Measurements from ENCODE around the gene STK32C.

STK32C gene

DNA sequence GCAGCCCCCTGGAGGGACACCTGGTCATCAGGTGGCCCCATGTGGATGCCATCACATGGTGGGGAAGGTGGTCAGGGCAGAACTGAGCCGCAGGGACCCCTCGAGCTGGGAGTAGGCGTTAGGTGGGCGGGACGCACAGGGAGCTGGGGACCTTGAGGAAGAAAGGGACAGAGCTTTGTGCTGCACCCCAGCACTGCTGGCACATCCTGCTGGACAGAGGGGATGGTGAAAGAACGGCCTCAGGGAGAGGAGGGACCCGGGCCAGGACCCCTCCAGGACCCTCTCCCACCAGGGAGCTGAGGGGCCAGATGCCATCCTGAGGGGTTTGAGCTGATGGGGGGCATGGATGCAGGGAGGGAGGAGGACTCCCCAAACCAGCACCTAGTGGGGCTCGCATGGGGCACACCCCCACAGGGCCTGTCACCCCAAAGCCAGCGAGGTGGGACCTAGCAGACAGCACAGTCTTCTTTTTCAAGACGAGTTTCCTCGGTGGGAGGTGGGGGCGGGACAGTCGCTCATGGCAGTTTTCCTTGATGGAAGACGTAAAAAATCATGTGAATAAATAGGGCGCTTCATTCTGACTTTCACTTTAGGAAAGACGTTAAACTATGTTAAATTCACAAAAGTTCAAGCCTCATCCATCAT lies 43.3 kb downstream of the STK32C start:
- DNase-seq = no peak

DNA sequence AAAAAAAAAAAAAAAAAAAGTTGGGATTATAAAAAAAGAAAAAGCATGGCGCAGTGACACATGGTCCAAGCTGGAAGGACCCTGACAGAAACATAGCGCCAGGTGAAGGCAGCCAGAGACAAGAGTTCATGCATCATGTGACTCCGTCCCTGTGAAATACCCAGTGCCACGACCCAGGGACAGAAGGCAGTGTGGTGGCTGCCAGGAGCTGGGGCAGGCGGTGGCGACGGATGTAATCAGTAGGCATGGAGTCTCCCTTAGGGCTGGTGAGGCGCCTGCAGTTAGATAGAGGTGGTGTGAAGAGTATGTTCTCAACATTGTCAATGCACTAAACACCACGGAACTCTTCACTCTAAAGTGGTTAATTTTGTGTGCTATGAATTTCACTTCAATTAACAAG lies 43.9 kb downstream of the STK32C start:
- no peak for DNase-seq

DNA sequence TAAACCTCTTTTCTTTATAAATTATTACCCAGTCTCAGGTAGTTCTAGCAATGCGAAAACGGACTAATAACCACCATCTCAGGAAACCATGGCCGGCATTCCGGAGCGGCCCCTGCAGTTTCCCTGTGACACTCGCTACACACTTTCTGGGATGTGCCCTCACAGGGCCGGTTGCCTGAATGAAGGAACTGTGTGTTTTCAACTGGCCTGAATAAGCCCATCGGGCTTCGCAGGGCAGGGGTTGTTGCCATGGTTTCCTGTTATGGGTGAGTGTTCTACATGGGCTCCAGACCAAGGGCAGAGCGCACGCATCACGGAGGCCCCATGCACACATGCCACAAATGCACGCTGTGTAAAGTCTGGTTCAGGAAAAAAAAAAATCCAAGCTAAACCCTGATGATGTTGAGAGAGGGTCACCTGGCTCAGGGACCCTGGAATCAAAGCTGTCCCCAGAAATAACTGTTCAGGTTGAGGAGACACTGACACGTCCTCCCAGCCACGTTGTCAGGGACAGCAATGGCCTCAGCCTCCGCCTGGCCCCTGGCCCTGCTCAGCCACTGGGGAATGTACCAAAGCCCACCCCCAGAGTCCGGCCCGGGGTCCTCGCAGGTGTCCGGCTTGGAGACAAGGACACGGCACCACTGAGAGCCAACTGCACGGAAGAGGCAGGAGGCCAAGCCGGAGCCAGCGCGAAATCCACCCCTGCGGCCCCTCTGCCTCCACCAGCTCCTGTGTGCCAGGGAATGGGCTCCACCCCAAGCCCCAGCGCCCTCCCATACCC lies 47.9 kb downstream of the STK32C start:
- DNase-seq = no peak

DNA sequence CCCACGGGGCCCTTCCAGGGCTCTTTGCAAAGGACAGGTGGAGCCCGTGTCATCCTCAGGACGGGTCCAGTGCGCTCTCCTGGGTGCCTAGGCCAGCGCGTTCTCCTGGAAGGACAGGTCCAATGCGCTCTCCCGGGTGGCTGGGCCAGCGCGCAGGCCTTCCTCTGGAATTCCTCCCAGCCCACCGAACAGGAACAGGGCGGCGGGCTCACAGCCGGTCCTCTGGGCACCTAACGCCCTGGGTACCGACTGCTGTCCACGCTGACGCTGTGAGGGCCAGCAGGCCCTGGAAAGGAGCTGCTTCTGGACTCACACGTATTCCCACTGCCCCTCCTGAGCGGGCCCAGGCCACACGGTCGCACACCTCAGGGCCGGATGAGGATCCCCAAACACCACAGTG lies 49.3 kb downstream of the STK32C start:
- no peak for DNase-seq

DNA sequence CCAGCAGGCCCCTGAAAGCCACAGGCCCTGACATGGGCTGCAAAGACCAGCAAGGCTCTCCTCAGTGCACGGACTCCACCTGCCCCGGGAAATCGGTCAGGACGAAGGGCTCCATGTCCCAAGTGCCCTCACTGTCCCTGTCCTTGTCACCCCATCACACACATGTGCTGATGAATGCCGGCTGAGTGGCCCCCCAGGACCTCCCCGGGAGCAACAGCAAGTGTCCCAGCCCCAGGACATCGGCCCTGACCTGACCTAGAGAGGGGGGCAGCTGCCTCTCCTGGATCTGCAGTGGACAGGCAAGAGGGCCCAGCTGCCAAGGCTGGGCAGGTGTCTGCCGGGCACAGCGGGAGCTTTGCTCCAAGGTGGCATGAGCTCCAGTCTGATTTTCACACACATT lies 49.8 kb downstream of the STK32C start:
- DNase-seq = no peak

DNA sequence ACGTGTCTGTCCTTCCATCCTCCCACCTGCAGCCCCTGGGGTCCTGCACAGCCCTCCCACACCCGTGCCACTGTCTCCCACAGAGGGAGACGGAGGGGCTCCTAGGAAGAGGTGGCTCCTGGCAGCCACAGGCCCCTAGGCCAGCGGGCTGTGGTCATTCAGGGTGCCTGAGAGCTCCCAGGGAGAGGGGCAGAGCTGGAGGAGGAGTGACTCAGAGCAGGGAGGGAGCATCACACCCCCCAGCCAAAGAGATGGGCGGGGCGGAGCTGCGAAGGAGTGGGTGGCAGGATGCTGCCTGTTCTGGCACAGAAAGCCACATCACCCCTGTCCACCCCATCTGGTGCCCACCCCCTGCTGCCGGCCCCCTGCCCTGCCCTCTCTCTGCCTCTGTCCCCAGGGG lies 50.5 kb downstream of the STK32C start:
- DNase-seq = no peak

DNA sequence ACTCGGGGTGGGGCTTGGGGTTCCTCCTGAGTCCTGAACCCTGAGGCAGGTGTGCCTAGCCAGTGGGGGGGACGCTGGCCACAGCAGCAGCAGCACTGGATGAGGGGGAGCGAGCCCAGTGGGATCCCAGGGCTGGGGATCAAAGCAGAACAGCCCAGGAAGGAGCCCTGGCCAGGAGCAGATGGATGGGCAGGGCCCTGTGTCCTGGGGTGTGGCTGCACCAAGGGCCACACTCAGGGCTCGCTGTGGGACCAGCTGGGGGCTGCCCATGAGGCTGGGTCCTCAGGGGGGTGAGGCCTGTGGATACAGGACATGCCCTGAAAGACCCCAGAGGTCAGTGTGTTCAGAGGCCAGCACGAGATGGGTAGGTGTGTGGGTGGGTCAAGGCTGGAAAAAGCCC lies 50.9 kb downstream of the STK32C start:
- DNase-seq = no peak

DNA sequence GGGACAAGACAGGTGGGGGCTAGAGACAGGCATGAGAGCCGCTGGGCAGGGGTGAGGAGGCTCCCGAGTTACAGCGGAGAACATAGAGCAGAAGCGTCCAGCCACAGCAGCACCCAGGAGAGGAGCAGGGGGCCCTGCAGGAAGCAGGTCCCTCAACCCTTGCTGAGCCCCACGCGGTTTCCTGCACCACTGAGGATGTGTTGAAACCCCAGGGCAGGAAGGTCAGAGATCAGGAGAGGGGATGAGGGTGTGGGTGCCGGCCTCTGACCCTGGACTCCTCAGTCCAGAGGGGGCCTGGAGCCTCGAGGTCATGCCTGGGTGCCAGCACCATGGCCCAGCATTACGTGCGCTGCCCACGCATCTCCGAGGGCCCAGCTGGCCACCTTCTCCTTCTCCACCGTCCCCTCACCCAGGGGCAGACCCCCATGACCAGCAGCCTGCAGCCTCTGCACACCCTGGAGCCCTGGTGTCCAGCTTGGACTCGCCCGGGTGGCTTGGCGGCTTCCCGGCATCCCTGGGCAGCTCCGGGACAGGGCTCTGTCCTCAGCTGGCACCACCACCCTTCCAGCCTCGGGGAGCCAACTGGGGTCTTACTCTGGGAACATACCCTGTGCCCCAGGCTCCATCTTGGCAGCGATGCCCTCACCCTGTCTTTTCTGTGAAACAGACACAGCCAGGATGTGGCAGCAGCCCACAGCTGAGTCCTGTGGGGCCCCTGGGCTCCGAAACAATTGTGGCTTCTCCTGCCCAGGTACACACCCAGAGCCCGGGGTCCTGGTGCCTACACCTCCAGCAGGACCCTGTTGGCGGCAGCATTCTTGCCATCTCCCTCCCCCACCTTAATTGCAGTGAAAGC lies 52.0 kb downstream of the STK32C start:
- no peak for DNase-seq

DNA sequence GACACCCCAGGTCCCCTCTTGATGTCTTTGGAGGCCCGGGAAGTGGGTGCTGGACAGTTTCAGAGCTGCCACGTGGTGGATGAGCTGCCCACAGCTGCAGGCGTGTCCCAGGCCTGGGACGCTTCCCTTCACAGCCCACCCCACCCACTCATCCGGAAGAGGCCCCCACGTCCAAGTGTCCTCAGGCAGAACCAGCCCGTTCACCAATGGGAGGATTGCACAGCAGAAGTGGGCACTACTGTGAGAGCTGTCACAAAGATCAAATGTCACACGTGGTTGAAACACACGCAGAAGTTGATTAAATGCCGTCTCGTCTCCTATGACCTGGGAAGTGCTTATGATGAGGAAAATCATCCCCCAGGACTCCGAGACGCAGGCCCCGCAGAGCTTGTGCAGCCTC lies 52.9 kb downstream of the STK32C start:
- no peak for DNase-seq

DNA sequence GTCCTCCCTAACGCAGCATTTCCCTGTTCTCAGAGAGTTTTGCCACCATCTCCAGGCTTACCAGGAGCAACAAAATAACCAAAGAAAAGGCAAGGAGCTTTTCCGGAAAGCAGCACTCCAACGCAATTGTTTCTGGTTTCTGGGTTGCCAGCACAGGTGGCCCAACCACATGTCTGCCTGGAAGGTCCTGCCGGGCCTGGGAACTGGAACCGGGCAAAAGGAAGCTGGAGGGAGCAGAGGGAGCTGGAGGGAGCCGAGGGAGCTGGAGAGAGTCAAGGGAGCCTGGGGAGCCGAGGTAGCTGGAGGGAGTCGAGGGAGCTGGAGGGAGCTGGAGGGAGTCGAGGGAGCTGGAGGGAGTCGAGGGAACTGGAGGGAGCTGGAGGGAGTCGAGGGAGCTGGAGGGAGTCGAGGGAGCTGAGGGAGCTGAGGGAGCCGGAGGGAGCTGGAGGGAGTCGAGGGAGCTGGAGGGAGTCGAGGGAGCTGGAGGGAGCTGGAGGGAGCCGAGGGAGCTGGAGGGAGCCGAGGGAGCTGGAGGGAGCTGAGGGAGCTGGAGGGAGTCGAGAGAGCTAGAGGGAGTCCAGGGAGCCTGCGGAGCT lies 54.6 kb downstream of the STK32C start:
- DNase-seq = no peak

DNA sequence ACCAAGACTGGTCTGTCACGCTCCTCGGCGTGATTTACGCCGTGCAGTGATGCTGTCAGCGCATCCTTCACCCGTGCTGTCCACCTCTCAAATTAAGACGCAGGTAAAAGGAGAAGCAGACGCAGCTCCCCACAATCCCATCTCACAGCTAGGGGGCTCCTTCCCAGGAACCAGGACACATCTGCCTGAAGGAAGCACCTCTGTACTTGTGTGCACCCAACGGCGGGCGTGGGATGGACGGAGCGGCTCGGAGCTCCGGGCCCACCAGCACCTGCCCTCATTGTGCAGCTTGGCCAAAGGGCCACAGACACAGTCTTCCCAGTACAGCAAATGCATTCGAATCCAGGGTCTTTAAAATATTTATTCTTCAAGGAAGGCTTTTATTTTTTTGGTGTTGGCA lies 55.3 kb downstream of the STK32C start:
- no peak for DNase-seq

DNA sequence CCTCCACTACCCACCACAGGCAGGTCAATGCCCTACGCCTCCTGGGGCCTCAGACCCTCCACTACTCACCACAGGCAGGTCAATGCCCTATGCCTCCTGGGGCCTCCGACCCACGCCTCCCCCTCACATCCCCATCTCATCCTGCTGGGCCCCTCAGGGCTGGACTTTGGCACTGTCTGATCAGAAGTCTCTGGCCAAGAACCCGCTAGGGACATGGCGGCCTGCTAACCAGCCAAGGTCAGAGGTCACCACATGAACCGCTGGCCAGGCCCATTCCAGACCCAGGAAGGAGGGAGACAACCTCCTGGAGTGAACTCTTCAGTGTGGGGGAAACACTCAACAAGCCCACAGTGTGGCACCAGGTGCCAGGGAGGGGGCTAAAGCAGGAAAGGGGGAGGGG lies 55.8 kb downstream of the STK32C start:
- DNase-seq = no peak

DNA sequence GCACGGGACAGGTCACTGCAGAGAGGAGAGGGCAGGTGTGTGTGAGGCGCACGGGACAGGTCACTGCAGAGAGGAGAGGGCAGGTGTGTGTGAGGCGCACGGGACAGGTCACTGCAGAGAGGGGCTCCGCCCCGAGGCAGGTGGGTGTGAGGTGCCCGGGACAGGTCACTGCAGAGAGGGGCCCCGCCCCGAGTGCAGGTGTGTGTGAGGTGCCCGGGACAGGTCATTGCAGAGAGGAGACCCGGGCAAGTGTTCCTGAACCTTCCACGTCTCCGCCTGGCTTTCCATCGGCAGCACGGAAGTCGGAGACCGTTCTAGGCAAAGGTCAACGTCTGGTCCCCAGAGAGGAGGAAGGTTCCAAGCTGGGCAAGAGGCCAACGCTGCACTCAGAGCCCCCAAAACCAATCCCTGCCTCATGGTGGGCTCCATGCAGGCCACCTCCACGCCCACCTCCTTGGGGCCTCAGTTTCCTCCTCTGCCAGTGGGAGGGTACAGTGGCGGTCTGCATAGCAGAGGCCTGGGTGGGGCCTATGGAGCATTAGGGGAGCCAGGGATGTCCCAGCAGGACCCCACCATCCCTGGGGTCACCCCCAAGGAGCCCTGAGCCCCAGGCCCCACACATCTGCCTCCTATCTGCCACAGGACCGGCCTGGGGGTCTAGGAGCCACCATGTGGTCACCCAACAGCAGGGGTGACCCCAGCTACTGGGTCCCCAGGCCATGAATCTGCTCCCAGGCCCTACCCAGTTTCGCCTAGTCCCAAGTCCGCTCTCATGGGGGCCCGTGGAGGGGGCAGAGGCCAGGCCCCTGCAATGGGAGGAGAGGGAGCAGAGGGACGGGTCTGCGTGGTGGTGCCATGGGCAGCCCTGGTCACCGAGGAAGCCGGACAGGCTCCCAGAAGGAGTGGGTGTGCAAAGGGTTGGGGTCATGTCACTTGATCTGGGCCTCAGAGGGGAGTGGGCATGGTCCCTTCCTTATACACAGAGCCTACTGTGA lies 57.0 kb downstream of the STK32C start:
- no peak for DNase-seq

DNA sequence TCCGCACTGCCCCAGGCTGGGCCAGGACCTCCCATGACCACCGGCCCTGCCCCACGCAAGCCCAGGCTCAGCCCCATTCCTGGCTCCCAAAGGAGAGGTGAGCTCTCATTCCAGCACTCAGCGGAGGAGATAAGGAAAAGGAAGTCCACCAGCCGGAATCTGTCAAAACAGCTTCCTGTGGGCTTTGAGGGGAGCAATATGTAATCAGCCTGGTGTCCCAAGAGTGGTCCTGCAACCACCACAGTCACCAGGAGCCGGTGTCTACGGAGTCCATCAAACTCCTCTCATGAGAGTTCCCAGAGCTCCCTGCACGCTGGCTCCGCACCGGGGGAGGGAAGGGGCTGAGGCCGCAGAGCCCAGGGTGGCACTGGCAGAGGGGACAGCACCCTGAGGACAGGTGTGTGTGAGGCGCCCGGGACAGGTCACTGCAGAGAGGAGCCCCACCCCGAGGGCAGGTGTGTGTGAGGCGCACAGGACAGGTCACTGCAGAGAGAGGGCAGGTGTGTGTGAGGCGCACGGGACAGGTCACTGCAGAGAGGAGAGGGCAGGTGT lies 57.9 kb downstream of the STK32C start:
- no peak for DNase-seq

DNA sequence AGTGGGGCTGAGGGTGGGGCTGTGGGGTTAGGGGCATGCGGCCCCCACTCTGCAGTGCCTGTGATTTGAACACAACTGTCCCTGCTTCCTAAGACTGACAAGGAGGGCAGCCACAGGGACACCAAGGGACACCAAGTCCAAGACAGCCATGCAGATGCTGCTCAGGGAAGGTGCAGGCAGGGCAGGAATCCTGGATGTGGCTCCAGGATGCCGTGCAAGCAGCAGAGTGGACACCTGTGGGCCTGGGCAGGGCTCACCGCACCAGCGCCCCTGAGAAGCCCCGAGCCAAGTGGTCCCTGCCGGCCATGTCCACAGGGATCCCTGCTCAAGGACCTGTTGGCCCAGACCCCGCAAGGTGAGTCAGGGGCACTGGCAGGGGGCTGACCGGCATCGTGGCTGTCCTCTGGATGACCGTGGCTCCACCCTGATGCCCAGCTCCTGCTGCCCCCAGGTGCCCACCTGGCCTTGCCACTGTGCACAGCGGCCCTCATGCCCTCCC lies 58.5 kb downstream of the STK32C start:
- no peak for DNase-seq

DNA sequence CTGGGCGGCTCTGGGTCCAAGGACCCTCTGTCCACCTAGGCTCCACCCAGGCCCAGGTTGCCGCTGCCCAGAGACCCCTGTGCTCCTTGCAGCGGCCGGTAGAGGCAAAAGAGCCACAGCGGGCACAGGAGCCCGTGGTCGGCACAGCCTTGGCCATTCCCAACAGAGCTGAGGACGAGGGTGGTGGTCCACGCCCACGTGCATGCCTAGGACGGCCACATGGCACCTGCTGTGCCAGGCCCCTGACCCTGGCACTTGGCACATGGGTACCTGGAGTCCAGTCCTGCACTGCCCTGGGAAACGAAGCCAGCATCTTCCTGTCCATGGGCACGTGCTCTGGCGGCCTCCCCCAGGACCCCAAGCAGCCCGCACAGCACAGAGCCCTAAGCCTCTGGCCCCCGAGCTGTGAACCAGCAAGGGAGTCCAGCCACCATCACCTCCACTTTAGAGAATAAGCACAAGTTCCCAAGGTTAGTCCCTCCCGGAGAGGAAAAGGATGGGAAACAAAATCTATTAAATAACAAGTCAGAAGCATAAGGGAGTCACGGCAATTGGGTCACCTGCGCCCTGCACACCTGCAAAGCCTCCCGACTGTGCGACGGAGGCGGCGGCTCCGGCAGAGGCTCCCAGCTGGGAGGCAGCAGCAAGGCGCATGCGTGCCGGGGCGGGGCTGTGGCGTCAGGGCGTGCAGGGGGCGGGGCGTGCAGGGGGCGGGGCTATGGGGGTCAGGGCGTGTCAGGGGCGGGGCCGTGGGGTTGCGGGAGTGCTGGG lies 59.1 kb downstream of the STK32C start:
- no peak for DNase-seq

DNA sequence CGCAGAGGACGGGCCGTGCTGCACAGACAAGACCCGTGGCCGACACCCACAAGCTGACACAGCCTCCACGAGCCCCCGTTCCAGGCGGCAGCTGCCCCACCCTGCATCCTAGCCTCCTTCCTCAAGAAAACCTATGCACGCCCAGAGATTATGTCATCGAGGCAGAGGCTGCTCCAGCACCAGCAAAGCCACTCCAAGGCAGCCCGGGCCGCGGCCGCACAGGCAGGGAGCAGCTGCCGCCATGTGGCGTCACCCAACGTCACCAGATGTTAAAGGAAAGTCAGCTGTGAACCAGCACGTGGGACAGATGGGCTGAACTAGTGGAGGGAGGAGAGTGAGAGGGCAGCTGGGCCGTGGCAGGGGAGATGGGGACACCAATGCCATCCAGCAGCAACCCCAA lies 59.8 kb downstream of the STK32C start:
- no peak for DNase-seq

DNA sequence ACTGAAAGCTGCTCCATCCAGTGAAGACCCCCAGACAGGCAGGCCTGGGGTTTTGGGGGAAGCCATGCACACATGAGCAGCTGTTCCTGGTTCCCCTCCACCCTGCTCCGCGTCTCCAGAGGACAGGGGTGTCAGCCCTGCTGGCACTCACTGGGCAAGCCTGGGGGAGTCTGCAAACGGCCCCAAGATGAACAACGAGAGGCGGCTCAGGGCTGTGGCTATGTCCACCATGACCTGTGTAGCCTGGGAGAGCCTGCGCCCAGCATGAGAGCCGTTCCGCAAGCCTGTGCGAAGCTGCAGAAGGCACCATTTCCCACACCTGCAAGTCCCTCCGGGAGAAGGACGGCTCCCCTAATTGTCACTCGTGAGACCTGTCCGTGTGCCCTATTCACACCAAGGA lies 61.5 kb downstream of the STK32C start:
- DNase-seq = no peak

DNA sequence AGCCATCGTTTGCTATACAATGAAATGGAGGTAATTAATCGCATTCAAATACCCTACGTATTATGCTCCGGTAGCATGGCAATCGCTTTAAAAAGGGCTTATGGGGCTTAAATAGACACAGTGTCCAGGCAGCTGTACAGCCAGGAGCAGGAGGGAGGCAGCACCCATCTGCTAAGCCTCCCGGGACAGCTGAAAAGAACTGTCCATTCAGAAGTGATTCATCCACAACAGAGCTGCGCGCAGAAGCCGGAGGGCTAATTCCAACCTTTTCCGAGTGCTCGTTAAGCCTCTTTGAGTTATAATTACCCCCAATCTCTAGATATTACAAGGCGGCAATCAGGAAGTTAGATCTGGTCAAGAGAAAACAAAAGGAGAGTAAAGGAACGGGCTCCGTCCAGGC lies 62.7 kb downstream of the STK32C start:
- DNase-seq = no peak

DNA sequence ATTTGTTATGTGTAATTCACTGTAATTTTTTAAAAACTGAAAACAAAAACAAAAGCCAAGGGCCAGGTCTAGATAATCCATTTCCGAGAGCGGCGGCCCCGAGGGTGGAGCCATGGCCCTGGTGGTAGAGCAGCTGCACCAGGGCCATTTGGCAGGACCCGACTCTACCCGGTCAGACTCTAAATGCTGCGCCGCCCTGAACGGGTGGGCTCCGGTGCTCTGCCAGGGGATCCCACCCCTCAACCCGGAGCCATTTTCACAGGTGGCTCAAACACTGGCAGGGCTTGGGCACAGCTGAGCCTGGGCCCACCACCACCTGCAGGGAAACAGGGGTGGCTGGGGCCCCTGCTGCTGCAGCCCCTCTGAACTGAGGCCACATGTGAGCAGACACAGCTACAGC lies 64.1 kb downstream of the STK32C start:
- no peak for DNase-seq

DNA sequence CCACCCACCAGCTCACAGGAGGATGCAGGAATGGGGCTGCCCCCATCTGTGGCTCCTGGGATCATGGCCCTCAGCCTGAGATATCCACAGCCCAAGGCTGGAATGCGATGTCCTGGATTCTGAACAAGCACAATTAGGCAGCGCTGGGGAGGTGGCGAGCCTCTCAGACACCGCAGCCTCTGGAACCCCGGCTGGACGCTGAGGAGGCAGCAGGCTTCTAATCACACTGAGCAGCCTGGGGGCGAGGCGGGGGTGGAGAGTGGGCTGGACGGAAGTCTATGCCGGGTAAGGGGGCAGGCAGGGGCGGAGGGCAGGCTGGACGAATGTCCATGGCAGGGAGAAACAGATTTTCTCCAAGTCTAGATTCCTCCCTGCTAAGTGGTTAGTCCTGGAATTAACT lies 64.6 kb downstream of the STK32C start:
- DNase-seq = no peak
